SU-DHL-6 (cell line): ENCODE measurements around the gene APOBR.

Experiments
- CTCF ChIP-seq: fragments of 200-600 bp; sonication (generic); IDR thresholded peaks from one replicate; pipeline ENCODE4 v1.5.1; 2017; ENCODE audit warnings: antibody characterized with exemption, mild to moderate bottlenecking, low read length, moderate library complexity; ENCODE audit not compliant: insufficient read depth, poor library complexity, severe bottlenecking
- EZH2phosphoT487 ChIP-seq: fragments of 200-600 bp; sonication (generic), shearing (Covaris generic); conservative IDR thresholded peaks from 2 replicates; pipeline ENCODE4 v1.6.1; 2018; ENCODE audit warnings: mild to moderate bottlenecking, antibody characterized with exemption, low read length, moderate library complexity, mixed read lengths

GRCh38 chr16:28497386-28497785 lies 2.9 kb downstream of the APOBR start:
- no peak for TF ChIP-seq CTCF
- no peak for TF ChIP-seq EZH2phosphoT487
